Nucleus accumbens (tissue), 56 donors: ENCODE results near the gene FBRS.

Source experiments
- DNase-seq, 56 donors: peaks; one replicate each; lab custom pipeline; 2025; lab: John Stamatoyannopoulos, UW

Gene FBRS

GRCh38 chr16:30641378-30641982 lies 16.8 kb upstream of the FBRS start:
- no peak for DNase-seq

- no peak for DNase-seq
Measured at GRCh38 chr16:30644334-30644830, 13.8 kb upstream of the FBRS start.

- no peak for DNase-seq
Measured at GRCh38 chr16:30645727-30646126, 12.5 kb upstream of the FBRS start.

GRCh38 chr16:30647274-30647571 lies 11.0 kb upstream of the FBRS start:
- no peak for DNase-seq

GRCh38 chr16:30649725-30650368 lies 8.4 kb upstream of the FBRS start:
- peak in 6 of 56 donors; percentile 47 to 72 (median 54) for DNase-seq

GRCh38 chr16:30650369-30651123 lies 7.7 kb upstream of the FBRS start, which contains the start of gene PRR14:
Gene PRR14, plus strand, starts transcription at chr16:30650960. Its CDS starts 686 bp downstream, at chr16:30651646.
- DNase-seq: peak; percentile 93 to 100 (median 99)

- DNase-seq: peak in 42 of 56 donors; percentile 12 to 76 (median 52)
Measured at GRCh38 chr16:30651124-30652004, 6.9 kb upstream of the FBRS start.

- no peak for DNase-seq
Measured at GRCh38 chr16:30652005-30652296, 6.3 kb upstream of the FBRS start.

GRCh38 chr16:30652718-30653117 lies 5.5 kb upstream of the FBRS start:
- DNase-seq: no peak

GRCh38 chr16:30654856-30655255 lies 3.4 kb upstream of the FBRS start:
- DNase-seq: no peak

GRCh38 chr16:30655815-30656347 lies 2.4 kb upstream of the FBRS start:
- DNase-seq: no peak

GRCh38 chr16:30656388-30656787 lies 1.8 kb upstream of the FBRS start:
- no peak for DNase-seq

GRCh38 chr16:30656974-30657865 lies 1.0 kb upstream of the FBRS start:
- peak in 1 of 56 donors; percentile 48 for DNase-seq

- peak in 41 of 56 donors; percentile 77 to 98 (median 94) for DNase-seq
Measured at GRCh38 chr16:30658731-30659506, 688 bp downstream of the FBRS start.

GRCh38 chr16:30659507-30660423 lies 1.5 kb downstream of the FBRS start:
- DNase-seq: peak in 5 of 56 donors; percentile 10 to 46 (median 24)

- no peak for DNase-seq
Measured at GRCh38 chr16:30660424-30661261, 2.4 kb downstream of the FBRS start.

- no peak for DNase-seq
Measured at GRCh38 chr16:30662449-30662848, 4.2 kb downstream of the FBRS start.
